Uterus (tissue), 2 donors: ENCODE measurements around the gene NDUFS2.
"Not testable (repeated sequence)": the region's sequence is repeated elsewhere in the genome, so short reads cannot be mapped to it uniquely, and the experiment has no call there.

Experiments used
- POLR2A ChIP-seq, 2 donors: fragments of 450-650 bp; IDR thresholded peaks; one replicate each; pipeline ENCODE4 v1.6.1; 2016; ENCODE audit warnings: antibody characterized with exemption in 2 of 2, mild to moderate bottlenecking in 1 of 2, moderate library complexity in 1 of 2
- TF ChIP-seq, protein P1 (sequence below), 4 experiments: fragments of 200-600 bp in 2 of 4; fragments of 450-650 bp in 2 of 4; sonication (generic) in 2 of 4; IDR thresholded peaks; one replicate each; pipeline ENCODE4 v1.5.1; 2016 to 2019; ENCODE audit warnings: antibody characterized with exemption in 4 of 4, mild to moderate bottlenecking in 2 of 4, moderate library complexity in 1 of 4

DNA sequence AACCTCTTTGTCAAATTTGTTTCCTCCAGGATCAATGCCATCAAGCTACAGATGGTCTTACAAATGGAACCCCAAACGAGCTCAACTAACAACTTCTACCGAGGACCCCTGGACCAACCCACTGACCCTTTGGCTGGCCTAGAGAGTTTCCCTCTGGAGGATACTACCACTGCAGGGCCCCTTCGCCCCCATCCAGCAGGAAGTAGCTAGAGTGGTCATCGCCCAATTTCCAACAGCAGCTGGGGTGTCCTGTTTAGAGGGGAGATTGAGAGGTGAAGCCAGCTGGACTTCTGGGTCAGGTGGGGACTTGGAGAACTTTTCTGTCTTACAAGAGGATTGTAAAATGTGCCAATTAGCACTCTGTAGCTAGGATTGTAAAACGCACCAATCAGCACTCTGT is 54.9 kb downstream of the NDUFS2 start:
- TF ChIP-seq, protein P1, sequence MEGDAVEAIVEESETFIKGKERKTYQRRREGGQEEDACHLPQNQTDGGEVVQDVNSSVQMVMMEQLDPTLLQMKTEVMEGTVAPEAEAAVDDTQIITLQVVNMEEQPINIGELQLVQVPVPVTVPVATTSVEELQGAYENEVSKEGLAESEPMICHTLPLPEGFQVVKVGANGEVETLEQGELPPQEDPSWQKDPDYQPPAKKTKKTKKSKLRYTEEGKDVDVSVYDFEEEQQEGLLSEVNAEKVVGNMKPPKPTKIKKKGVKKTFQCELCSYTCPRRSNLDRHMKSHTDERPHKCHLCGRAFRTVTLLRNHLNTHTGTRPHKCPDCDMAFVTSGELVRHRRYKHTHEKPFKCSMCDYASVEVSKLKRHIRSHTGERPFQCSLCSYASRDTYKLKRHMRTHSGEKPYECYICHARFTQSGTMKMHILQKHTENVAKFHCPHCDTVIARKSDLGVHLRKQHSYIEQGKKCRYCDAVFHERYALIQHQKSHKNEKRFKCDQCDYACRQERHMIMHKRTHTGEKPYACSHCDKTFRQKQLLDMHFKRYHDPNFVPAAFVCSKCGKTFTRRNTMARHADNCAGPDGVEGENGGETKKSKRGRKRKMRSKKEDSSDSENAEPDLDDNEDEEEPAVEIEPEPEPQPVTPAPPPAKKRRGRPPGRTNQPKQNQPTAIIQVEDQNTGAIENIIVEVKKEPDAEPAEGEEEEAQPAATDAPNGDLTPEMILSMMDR (IDR thresholded peaks at IDR 0.05): not testable (repeated sequence)
- not testable (repeated sequence) for TF ChIP-seq POLR2A (IDR thresholded peaks at IDR 0.05)
